K562 (cell line): Measurements from ENCODE around the gene CWC22.

Experiments
- CTCF ChIP-seq, 3 experiments: IDR thresholded peaks in 2 of 3; conservative IDR thresholded peaks in 1 of 3; 2 replicates each; pipeline ENCODE4 v1.5.1; 2011 to 2012; ENCODE audit warnings: low read length in 3 of 3, mild to moderate bottlenecking in 3 of 3, control low read depth in 2 of 3, improper control_type of control experiment in 1 of 3, inconsistent platforms in 1 of 3, low read depth in 1 of 3, mixed read lengths in 1 of 3, moderate library complexity in 1 of 3; ENCODE audit not compliant: insufficient read depth in 2 of 3
- EZH2 ChIP-seq: IDR thresholded peaks from 2 replicates; pipeline ENCODE4 v1.6.1; 2012; ENCODE audit warnings: low read depth, mild to moderate bottlenecking, inconsistent platforms, low read length, borderline replicate concordance
- FOXK2 ChIP-seq, 2 experiments: fragments of 450-650 bp; IDR thresholded peaks in 1 of 2; conservative IDR thresholded peaks in 1 of 2; 2 replicates each; pipeline ENCODE4 v1.6.1; 2016; ENCODE audit warnings: low read depth in 2 of 2, mild to moderate bottlenecking in 1 of 2
- MAX ChIP-seq: sonication (generic); formaldehyde crosslinking; IDR thresholded peaks from 2 replicates; pipeline ENCODE4 v1.9.0; 2022; ENCODE audit warnings: mild to moderate bottlenecking, missing genetic modification reagents
- NFRKB ChIP-seq: fragments of 450-650 bp; IDR thresholded peaks from 2 replicates; pipeline ENCODE4 v1.6.1; 2016; ENCODE audit warnings: low read depth
- POLR2A ChIP-seq: fragments of 450-650 bp; conservative IDR thresholded peaks from 2 replicates; pipeline ENCODE4 v1.6.1; 2016
- SRSF3 ChIP-seq: fragments of 200-400 bp; formaldehyde crosslinking; IDR thresholded peaks from 2 replicates; pipeline ENCODE4 v1.6.1; 2016; ENCODE audit warnings: mild to moderate bottlenecking, low read length, moderate library complexity; ENCODE audit not compliant: insufficient read depth
- YY1 ChIP-seq, 3 experiments: IDR thresholded peaks; 2 replicates each; pipeline ENCODE4 v1.6.1; 2011; ENCODE audit warnings: low read length in 2 of 3, mild to moderate bottlenecking in 2 of 3, moderate library complexity in 2 of 3, borderline replicate concordance in 1 of 3, control low read depth in 1 of 3, low read depth in 1 of 3; ENCODE audit not compliant: insufficient read depth in 3 of 3, insufficient replicate concordance in 2 of 3, control insufficient read depth in 1 of 3, insufficient read length in 1 of 3; ENCODE audit errors: extremely low read depth in 1 of 3

DNA sequence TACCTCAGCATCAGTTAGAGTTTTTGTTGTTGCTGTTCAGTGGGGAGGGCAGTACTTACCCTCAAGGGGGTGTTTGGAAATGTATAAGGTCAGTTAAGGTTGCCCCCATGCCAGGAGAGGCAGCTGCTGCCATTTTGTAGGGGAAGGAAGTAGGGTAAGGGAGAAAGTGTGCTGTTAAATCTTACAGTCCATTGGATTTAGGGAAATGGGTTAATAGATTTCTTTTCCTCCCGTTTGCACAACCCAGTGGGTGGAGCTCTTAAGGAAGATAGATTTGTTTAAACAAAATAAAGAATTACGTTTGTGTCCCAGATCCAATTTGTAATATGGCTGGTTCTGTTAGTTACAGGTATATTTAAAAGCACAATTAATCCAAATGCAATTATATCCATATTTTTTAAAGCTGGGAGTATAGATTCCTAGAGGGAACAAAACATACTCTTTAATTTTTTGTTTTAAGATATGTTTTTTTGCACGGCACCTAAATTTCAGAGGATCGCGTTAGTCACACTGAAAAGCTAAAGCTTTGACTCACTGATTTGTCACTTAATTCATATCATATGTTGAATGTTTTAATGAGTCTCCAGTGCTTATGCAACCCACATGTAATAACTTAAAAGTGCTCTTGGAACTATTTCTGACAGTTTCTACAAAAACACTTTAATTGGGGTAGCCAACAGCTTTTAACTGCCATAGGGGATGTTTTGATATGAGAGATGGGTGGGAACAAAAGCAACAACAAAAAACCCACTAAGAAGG, 9.0 kb upstream of the CWC22 start:
- TF ChIP-seq YY1 (IDR thresholded peaks at IDR 0.05; ENCODE audit: borderline replicate concordance in 1 of 3, control insufficient read depth in 1 of 3, extremely low read depth in 1 of 3, insufficient read depth in 3 of 3, insufficient read length in 1 of 3, insufficient replicate concordance in 2 of 3, low read depth in 1 of 3, low read length in 2 of 3) (no peak), POLR2A (no peak), NFRKB (no peak), EZH2 (no peak), MAX (no peak), SRSF3 (no peak), CTCF (IDR thresholded peaks at IDR 0.05 in 2 of 3, conservative IDR thresholded peaks at IDR 0.05 in 1 of 3; ENCODE audit: insufficient read depth in 2 of 3, low read depth in 1 of 3, low read length in 3 of 3) (no peak), FOXK2 (conservative IDR thresholded peaks at IDR 0.05 in 1 of 2, IDR thresholded peaks at IDR 0.05 in 1 of 2; ENCODE audit: low read depth in 2 of 2) (no peak)
